Fibroblast of mammary gland (primary cell): ENCODE results near the gene VEGFC.
A peak's percentile ranks its signal among the peaks of the same experiment; 100 is the strongest.

Experiments used
- DNase-seq: peaks from one replicate; pipeline ENCODE4 v3.0.0-alpha.2; 2010; ENCODE audit warnings: low read depth
- H3K4me3 ChIP-seq: 2 replicates; pipeline ENCODE4 v1.5.1; 2011; ENCODE audit warnings: low read depth, mild to moderate bottlenecking, low read length, moderate library complexity; ENCODE audit not compliant: control insufficient read depth
- CTCF ChIP-seq: conservative IDR thresholded peaks from 2 replicates; pipeline ENCODE4 v1.5.1; 2011; ENCODE audit warnings: low read depth, low read length, inconsistent platforms; ENCODE audit not compliant: control insufficient read depth, insufficient read depth

The VEGFC gene

DNA sequence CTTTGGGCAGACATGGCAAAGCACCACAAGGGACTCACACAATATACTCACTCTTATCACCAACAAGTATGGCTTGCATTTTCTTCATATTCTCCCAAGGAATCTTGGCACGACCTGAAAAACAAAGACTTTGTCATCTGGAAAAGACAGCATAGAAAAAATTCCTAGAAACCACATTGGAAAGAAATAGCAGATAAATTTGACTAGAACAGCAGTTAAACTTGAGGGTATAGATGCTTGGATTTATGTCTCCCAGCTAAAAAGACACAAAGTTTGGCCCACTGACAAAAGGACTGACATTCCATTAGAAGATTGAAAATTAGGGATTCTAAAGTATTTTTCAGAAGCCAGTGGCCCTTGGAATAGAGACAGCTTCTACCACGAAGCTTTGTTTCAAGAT is 6.9 kb upstream of the VEGFC start:
- no peak overlapping the region for H3K4me3 ChIP-seq
- no peak for TF ChIP-seq CTCF
- DNase-seq = no peak

DNA sequence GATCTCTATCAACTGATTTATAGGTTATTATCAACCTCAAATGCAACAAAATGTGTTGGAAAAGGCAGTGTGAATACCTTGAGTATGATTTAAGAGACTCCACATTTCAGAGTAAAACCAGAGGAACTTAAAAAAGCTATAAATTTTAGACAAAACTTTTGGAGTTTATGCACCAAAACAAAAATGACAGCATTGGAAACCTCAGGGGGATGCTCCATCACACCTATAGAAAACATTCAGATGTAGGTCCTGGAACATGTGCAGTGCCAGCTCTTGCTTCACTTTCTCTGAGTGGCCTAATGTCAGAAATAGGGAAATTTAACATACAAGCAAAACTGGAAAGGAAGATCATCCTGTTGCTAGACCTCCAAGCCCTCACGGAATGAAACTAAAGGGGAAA is 5.8 kb upstream of the VEGFC start:
- DNase-seq = no peak
- no peak overlapping the region for H3K4me3 ChIP-seq
- TF ChIP-seq CTCF = no peak

- DNase-seq = no peak
- TF ChIP-seq CTCF = no peak
- no peak overlapping the region for H3K4me3 ChIP-seq
These were observed 2.7 kb upstream of the VEGFC start for GRCh38 chr4:176795441-176795840.

GRCh38 chr4:176794651-176795050 is 1.9 kb upstream of the VEGFC start:
- H3K4me3 ChIP-seq = no peak overlapping the region
- TF ChIP-seq CTCF = no peak
- DNase-seq = no peak

GRCh38 chr4:176794151-176794550 is 1.4 kb upstream of the VEGFC start:
- peak; percentile 97 for DNase-seq
- H3K4me3 ChIP-seq = no peak overlapping the region
- no peak for TF ChIP-seq CTCF

- no peak for TF ChIP-seq CTCF
- H3K4me3 ChIP-seq = peak overlapping the region; percentile 35
- no peak for DNase-seq
These were observed 411 bp upstream of the VEGFC start for GRCh38 chr4:176793060-176793605.

- TF ChIP-seq CTCF = no peak
- peak; percentile 63 for DNase-seq
- H3K4me3 ChIP-seq = peak overlapping the region; percentile 94
These were observed 964 bp downstream of the VEGFC start for GRCh38 chr4:176791591-176792325.
